ENCODE data around the gene PRRC2B.
"Not testable (repeated sequence)": the region's sequence is repeated elsewhere in the genome, so short reads cannot be mapped to it uniquely, and the experiment has no call there.

The PRRC2B gene

DNA sequence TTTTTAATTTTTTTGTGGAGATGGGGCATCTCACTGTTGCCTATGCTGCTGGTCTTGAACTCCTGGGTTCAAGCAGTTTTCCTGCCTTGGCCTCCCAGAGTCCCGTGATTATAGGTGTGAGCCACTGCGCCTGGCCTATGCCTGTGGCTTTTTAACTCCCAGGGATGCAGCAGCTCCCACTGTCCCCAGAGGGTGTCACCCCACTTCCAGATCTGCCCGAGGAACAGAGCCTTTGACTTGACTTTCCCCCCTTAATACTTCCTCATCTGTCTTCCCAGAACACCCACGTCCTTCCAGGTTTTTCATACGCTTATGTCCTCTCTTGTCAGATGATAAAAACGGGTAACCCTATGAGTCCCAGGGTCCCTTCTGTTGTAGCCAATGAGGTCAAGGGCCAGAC is 7.6 kb upstream of the PRRC2B start:
- no peak for DNase-seq (ENCODE audit: low read depth in 2 of 2, low spot score in 1 of 2)

DNA sequence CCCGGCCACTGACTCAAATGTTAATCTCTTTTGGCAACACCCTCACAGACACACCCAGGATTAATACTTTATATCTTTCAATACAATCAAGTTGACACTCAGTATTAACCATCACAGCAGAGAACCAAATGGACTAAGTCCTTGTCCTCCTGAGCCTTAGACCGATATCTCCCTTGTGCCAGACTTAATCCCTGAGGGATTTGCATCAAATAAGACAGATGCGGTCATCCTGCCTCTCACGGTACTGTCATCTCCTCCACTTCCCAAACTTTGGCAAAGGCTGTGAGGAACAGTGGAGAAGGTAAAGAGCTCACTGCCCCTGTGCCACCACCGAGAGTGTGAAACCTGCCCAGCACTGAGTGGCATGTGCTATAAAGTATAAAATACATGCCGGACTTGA is 6.5 kb upstream of the PRRC2B start:
- no peak for DNase-seq (ENCODE audit: low read depth in 2 of 2, low spot score in 1 of 2)

DNA sequence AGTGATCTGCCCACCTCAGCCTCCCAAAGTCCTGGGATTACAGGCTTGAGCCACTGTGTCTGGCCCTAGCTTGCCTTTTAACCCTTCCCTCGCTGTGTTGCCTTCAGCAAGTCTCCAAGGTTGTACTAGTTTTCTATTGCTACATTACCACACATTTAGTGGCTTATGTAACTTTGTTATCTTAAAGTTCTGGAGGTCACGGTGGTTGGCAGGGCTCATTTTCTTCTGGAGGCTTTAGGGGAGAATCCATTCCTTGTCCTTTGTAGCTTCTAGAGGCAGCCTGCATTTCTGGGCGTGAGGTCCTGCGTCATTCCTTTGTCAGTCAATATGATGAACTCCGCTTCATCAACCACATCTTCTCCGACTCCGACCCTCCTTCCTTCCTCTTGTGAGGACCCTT is 2.9 kb upstream of the PRRC2B start:
- no peak for DNase-seq (ENCODE audit: low read depth in 2 of 2, low spot score in 1 of 2)

DNA sequence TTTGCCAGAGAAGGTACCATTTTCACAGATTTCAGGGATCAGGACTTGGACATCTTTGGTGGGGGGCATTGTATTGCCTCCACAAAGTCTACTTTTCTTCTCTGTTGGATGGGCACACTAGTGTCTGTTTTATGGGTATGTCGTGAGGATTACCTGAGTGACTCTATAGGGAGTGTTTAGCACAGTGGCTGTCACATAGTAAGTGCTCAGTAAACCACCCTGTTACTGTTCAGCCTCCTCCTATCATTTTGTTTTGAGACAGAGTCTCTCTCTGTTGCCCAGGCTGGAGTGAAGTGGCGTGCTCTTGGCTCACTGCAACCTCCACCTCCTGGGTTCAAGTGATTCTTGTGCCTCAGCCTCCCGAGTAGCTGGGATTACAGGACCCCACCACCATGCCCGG is 2.4 kb upstream of the PRRC2B start:
- no peak for DNase-seq (ENCODE audit: low read depth in 2 of 2, low spot score in 1 of 2)

DNA sequence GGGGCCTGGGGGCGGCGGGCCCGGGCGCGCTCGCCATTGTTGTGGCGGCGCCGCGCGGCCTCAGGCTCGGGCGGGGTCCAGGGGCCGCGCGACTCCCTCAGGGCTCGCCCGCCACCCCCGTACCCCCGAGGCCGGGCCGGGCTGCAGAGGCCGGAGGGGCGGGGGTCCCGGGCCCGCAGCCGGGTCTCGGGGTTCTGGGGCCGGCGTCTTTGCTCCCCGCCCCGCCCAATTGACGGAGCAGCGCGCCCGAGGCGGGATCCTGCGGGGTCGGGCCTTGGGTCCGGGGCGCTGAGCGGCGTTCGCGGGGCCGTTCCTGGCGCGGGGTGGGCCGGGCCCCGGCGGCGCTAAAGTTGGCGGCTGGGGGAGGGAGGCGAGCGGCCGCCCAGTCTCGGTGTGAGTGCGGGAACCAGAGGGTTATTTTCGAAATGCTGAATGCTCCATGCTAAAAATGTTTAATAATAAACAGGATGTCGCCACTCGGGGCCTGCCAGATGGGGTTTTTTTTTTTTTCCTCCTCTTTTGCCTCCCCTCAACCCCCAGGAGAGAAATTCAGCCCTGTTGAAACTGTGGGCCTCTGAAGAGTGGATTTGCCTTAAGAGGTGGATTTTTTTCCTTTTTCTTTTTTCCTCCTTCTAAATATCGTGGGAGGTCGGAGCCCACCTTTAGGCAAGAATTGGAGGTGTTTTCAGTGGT is 724 bp downstream of the PRRC2B start:
- DNase-seq (ENCODE audit: low read depth in 2 of 2, low spot score in 1 of 2): no peak

DNA sequence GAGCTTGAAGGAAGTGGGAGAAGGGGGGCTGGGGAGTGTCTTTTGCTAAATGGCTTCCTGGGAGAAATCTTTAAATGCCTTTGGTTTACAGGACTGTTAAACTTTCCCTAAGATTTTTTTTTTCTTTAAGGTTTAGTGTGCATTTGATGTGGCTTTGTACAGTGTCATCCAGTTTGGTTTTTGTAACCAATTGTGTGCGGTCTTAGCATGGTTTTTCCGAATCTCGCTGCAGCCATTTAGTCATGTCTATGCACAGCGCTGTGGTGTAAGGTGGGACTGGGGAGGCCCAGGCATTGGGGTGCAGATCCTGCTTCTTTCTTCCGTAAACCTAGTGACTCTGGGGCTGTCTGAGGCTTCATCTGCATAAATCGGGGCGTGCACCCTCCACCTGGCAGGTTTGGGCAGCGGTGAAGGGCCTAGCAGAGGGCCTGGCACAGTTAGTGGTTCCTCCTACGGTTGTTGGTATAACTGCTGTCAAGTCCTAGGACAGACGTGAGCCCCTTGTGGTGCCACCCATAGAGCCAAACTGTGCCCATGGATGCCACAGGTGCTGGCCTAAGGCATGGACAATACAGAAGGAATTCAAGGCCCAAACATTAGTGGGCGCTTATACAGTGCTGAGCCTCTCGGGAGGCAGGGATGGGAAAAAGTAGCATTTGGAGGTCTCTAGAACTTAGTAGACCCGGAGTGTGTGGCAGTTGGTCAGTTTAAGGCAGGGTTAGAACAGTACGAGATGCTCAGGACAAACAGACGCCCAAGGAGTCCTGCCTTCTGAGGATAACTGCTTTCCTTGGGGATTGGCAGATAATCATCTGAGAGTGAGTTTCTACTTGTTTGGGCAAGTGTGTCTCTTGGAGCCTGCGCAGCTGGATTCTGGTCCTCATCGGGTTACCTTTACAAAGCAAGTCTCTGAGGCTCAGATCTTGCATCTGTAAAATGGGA is 1.5 kb downstream of the PRRC2B start:
- peak; percentile 35 to 56 for DNase-seq (ENCODE audit: low read depth in 2 of 2, low spot score in 1 of 2)

DNA sequence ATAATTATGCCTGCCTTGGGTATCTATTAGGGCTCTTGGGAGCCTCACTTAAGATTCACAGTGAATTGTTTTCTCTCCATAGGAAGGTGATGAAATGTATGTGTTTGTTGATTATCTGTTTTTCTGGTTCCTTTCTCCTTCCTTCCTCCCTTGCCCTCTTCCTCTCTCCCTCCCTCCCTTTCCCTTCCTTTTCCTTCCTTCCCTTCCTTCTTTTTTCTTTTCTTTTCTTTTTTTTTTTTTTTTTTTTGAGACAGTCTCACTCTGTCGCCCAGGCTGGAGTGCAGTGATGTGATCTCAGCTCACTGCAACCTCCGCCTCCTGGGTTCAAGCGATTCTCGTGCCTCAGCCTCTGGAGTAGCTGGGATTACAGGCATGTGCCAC is 2.2 kb downstream of the PRRC2B start:
- not testable (repeated sequence) for DNase-seq (ENCODE audit: low read depth in 2 of 2, low spot score in 1 of 2)

DNA sequence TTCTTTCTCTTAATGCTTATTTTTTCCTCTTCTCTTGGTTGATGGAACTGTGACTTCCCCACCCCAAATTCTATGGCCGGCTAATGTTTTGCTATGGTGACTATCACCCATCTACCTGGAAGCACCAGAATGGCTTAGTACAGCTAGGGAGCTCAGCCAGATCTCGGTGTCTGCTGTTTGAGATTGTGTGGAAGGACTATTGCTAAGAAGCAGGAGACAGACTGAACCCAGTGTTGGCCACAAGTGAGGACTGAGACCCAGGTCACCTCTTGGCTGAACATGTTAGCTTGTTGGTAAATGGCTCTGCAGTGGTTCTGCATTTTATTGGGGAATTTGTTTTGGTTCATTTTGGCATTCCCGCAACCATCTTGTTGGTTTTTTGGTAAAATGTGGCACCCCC is 2.7 kb downstream of the PRRC2B start:
- no peak for DNase-seq (ENCODE audit: low read depth in 2 of 2, low spot score in 1 of 2)

DNA sequence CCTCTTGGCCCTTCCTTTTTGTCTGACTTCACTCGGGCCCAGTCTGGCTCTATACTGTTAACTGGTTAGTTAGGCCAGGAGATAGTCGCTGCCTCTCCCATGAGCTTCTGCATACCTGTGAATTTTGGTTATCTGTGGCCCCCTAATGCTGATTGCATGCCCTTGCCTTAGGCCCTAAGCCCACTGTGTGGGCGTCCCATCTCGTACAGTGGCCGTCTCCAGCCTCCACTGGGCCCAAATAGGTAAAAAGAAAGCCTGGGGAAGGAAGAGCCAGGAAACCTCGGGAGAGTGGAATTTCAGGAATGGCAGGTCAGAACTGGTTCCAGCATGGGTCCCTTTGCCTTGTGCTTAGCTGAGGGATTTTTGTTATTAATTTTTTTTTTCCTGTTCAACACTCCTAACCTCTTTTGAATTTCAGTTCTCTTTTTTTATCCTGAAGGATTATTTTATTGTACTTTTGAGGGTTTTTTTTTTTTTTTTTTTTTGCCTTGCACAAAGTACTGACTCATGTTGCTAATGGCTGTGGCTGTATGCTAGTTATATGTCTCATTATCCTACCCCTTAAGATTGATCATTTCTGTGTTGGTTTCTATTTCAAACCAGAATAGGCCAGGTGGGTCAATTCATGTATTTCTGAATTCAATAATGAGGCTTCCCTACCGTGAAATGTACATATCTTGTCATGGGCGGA is 3.4 kb downstream of the PRRC2B start:
- DNase-seq (ENCODE audit: low read depth in 2 of 2, low spot score in 1 of 2): no peak

DNA sequence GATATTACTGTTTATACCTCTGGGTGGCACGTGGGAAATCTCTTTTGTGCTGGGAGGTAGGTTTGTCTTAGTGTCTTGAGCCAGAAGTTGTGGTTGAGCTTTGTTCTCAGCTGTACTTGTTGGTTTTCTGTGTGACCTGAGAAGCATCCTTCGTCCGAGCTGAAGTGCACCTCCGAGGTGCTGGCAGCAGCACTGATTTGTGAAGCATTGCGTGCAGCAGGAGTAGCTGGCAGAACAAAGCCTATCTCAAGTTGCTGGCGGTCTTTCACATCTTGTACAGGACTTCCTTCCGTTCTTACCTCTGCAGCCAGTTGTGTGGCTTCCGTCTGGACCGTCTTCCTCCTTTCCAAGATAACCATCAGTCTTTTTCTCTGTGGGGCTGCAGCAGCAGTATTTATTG is 4.3 kb downstream of the PRRC2B start:
- no peak for DNase-seq (ENCODE audit: low read depth in 2 of 2, low spot score in 1 of 2)

DNA sequence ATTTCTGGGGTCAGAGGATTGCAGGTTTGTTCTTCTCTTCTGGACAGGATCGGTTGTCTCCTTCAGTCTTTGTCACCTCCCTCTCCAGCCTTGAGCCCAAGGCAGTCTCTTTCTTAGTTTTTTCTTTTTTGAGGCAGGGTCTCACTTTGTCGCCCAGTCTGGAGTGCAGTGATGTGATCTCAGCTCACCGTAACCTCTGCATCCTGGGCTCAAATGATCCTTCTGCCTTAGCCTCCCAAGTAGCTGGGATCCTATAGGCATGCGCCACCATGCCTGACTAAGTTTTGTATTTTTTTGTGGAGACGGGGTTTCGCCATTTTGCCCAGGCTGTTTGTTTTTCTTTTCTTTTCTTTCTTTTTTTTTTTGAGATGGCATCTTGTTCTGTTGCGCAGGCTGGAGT is 6.1 kb downstream of the PRRC2B start:
- no peak for DNase-seq (ENCODE audit: low read depth in 2 of 2, low spot score in 1 of 2)

DNA sequence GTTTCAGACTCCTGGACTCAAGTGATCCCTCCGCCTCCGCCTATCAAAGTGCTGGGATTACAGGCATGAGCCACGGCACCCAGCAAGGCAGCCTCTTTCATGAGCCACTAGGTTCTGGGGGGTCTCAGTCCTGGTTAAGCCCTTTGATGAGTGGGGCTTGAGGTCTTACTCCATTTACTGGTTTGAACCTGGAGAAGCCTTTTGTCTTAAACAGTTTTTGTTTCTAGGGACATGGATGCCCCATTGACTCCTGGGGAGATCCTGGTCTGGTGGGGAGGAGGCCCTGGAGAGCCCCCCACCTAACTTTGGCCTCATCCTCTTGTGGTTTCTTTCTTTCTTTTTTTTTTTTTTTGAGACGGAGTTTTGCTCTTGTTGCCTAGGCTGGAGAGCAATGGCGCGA is 6.7 kb downstream of the PRRC2B start:
- no peak for DNase-seq (ENCODE audit: low read depth in 2 of 2, low spot score in 1 of 2)

DNA sequence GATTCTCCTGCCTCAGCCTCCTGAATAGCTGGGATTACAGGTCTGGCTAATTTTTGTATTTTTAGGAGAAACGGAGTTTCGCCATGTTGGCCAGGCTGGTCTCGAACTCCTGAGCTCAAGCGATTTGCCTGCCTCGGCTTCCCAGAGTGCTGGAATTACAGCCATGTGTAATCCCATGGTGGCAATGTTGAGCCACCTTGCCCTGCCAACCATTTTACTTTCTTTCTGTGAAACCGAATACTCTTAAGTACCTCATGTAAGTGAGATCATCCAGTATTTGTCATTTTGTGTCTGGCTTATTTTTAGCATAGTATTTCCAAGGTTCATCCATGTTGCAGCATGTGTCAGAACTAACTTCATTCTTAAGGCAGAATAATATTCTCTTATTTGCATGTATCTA is 8.2 kb downstream of the PRRC2B start:
- DNase-seq (ENCODE audit: low read depth in 2 of 2, low spot score in 1 of 2): no peak

DNA sequence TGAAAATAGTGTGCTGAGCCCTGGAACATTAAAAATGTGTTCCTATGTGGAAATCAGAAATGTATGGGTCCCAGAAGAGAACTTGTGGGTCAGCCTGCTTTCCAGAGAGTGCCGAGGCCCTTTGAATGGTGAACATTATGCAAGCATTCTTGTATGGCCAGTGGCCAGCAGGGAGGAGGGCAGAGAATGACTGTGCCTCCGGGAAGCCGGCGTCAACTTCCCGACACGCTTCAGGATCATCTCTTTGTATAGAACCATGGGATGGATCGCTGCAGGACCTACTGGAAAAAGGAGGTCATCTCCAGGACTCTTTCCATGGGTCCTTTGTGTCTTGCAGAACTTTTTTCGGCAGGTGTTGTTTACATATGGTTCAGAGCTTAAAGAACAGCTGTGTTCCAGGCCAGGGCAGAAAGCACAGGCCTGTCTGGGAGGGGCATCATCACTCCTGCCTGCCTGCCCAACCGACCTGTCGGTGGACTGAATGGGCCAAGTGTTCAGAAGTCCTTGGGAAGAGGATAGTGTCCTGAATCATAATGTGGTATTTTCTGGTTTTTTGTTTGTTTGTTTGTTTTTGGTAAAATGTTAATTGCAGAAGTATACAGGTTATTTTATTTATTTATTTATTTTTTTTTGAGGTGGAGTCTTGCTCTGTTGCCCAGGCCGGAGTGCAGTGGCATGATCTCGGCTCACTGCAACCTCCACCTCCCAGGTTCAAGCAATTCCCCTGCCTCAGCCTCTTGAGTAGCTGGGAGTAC is 9.0 kb downstream of the PRRC2B start:
- no peak for DNase-seq (ENCODE audit: low read depth in 2 of 2, low spot score in 1 of 2)

DNA sequence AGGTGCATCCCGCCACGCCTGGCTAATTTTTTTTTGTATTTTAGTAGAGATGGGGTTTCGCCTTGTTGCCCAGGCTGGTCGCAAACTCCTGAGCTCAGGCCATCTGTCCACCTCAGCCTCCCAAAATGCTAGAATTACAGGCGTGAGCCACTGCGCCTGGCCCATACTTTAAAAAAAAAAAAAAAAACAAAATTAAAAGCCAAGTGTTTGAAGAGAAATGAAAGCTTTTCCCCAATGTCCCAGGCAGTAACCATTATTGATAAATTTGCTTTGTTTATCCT is 9.5 kb downstream of the PRRC2B start:
- DNase-seq (ENCODE audit: low read depth in 2 of 2, low spot score in 1 of 2): no peak

DNA sequence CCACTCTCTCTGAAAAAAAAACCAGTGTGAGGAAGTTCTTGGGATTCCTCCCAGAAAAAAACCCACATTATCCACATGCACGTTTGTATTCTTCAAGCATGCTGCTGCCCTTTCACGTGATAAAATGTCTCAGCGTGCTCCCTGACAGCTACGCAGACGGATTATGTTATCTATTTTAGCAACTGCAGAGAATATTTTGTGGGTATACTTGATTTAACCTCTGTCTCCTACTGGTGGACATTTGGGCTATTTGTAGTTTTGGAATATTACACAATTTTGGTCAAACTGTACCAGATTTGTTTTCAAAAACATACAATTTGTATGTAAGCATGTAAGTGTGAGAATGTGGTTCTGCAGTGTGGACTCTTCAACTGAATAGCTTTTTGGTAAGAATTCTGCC is 10.7 kb downstream of the PRRC2B start:
- DNase-seq (ENCODE audit: low read depth in 2 of 2, low spot score in 1 of 2): no peak

DNA sequence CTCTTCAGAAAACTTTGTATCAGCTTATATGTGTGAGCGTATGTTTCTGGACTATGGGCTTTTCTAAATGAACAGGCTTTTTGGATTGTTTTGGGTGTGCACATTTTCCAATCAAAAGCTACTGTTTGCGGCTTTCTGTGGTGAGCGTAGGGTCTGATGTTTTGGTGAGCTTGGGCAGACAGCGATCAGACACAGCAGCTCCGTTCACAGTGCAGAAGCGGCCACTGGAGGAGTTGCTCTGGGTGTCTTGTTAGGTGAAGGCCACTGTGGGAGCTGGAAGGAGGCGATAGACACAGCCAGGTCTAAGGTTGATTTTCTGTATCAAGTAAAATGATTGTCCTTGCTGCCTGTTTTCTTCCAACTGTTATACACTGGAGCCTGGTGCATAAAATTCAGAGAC is 11.1 kb downstream of the PRRC2B start:
- no peak for DNase-seq (ENCODE audit: low read depth in 2 of 2, low spot score in 1 of 2)

DNA sequence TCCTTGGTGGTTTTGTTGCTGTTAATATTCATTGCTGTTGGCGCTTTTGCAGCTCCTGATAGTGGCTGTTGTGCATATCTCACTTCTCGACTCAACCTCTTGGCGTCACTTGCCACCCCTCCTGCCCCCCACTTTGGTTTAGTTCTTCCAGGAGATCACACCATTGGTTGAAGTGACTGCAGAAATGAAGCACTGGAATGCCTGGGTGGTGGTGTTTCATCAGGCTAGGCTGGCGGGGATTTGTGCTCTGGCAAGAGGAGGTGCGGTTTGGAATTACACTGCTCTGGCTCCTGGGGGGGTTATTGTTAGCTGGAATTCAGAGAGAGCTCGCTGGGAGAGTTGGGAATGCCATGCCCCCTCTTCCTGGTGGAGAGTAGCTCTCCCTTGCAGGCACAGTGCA is 11.5 kb downstream of the PRRC2B start:
- DNase-seq (ENCODE audit: low read depth in 2 of 2, low spot score in 1 of 2): no peak

DNA sequence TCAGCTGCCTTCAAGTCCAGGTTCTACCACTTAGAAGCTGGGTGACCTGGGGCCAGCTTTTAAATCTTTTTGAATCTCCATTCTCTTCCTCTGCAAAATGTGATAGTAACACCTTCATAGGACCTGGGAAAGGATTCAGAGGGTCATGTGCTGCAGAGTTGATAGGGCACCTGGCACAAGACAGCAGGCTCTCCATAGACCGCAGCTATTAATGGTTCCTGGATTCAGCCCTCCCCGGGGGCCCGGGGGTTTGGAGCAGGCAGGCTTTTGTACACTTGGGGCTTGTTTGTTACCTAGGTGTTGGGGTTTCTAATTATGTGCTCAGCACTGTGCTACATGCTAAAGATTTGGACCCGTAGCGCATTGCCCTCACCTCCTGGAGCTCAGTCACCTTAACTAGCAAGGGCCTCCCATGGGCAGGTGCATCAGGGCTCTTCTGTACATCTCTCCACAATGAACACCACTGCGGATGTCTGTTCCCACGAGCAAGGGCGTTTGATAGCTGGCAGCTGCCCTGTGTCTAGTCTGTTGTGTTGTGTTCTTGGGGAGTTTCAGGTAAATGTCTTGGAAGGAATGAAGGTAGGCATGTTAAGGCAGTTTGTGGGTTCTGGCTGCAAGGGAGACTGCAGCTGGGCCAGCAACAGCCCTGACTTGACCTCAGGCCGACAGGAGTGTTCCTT is 12.1 kb downstream of the PRRC2B start:
- DNase-seq (ENCODE audit: low read depth in 2 of 2, low spot score in 1 of 2): no peak

DNA sequence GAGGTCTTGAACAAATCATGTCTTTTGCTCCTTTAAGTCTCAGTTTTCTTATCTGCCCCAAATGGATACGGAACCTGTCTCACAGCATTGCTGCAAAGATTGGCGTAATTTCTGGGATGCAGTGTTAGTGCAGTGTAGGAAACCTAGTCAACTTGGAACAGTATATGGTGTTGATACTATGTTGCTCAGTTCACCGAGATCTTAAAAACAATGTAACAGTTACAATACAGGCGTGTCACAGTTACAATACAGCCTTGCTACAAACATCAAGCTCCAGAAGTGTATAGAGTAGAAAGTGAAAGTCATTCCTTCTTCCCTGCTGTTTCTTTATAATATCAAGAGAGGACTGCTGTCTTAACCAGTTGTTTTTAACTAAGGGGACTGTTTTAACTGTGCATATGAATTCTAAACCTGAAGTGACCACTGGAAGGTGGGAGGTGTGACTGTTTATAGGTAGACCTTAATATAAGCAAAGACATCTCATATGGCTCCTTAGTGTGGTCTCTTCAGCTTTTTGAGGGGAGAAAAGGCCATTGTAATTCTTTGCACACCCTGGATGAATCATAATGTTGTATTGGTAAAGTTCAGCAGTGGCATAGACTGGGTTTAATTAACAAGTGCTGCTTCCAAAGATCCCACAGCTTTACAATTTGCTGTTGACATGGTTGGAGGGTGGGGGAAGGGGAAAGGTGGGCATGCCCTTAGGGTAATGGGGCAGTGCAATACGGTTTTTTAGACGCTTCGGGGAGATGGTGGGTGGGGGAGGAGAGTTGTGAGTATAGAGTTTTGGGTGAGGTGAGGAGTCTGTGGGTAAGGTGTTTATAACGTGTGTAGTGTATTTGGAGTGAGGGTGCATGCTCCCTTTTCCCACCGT is 12.9 kb downstream of the PRRC2B start:
- DNase-seq (ENCODE audit: low read depth in 2 of 2, low spot score in 1 of 2): no peak

All from stimulated activated CD8-positive, alpha-beta memory T cell treated with anti-CD3 and anti-CD28 coated beads, Interleukin-4, amount 100 ng/mL, for 4 hours (primary cell).